Activated effector memory CD4-positive, alpha-beta T cell treated with Interleukin-2 at 50 U/mL for 16 hours (primary cell): ENCODE results near the gene ABCC3.

ENCODE experiments used
- DNase-seq: peaks from one replicate; pipeline ENCODE4 v3.0.0-alpha.2; 2020

ABCC3 gene, protein sequence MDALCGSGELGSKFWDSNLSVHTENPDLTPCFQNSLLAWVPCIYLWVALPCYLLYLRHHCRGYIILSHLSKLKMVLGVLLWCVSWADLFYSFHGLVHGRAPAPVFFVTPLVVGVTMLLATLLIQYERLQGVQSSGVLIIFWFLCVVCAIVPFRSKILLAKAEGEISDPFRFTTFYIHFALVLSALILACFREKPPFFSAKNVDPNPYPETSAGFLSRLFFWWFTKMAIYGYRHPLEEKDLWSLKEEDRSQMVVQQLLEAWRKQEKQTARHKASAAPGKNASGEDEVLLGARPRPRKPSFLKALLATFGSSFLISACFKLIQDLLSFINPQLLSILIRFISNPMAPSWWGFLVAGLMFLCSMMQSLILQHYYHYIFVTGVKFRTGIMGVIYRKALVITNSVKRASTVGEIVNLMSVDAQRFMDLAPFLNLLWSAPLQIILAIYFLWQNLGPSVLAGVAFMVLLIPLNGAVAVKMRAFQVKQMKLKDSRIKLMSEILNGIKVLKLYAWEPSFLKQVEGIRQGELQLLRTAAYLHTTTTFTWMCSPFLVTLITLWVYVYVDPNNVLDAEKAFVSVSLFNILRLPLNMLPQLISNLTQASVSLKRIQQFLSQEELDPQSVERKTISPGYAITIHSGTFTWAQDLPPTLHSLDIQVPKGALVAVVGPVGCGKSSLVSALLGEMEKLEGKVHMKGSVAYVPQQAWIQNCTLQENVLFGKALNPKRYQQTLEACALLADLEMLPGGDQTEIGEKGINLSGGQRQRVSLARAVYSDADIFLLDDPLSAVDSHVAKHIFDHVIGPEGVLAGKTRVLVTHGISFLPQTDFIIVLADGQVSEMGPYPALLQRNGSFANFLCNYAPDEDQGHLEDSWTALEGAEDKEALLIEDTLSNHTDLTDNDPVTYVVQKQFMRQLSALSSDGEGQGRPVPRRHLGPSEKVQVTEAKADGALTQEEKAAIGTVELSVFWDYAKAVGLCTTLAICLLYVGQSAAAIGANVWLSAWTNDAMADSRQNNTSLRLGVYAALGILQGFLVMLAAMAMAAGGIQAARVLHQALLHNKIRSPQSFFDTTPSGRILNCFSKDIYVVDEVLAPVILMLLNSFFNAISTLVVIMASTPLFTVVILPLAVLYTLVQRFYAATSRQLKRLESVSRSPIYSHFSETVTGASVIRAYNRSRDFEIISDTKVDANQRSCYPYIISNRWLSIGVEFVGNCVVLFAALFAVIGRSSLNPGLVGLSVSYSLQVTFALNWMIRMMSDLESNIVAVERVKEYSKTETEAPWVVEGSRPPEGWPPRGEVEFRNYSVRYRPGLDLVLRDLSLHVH (N-terminal part only)

DNA sequence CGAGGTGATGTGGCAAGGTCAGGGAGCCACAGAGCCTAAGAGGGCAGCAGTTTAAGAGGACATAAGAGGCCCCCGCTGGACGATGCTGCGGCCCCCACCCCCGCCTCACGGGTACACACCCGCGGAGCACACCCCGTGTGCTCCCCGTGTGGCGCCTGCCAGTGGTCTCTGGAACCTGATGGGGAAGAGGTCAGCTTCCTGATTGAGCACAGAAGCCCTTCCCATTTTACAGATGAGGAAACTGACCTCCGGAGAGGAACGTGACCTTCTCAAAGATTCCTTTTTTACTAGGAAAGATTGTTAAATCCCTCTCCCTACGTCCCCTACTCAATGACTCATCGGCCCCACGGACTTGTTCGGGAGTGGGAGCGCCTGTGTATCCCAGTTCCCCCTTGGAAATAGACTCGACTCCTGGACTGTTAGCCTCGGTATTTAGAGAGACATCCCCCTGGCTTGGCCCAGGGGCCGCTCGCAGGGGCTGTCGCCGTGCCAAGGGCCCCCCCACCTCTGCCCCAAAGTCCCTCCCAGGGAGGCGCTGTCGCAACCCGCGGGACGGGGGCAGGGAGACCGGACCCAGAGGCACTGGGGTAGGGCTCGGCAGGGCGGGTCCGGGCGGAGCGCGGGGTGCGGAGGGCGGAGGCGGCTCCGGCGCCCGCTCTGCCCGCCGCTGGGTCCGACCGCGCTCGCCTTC lies at the start of gene ABCC3:
ABCC3 (plus strand) TSS at position 658 of the 691 bp plus-strand sequence. CDS start 56 bp downstream, outside the sequence.
- no peak for DNase-seq

DNA sequence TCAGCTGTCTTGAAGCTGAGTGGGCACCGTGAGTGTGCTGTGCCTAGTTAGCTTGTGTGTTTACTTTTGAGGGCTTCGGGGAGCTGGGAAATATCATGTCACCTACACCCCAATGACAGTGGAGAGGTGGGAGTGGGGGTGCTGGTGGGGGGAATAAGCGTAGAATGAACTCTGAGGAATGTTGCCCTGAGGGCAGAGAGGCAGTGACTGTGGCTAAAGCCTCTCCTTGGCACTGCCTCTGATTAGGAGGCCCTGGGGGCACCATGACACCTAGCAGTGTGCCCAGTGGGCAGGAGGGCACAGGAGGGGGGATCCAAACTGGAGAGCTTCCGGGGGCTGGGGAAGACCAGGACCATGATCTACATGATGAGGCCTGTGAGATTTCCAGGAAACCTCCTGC lies 49.3 kb upstream of the ABCC3 start:
- DNase-seq, result no peak

DNA sequence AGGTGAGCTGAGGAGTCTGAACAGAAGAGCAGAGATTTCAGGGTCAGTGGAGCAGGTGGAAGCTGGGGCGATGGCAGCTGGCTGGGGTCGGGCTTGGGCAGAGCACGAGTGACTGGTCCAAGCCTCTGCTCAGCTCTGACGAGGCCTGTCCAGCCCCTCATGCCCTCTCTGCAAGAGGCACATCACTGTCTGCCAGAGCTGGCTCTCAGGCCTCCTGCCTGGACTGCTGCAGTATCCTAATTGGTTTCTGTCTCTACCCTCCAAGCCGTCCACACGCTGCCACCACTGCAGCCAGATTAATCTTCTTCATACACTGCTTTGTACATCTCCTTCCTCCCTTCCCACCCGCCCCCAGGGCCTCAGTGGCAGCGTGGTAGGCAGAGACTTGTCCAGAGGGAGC lies 48.8 kb upstream of the ABCC3 start:
- DNase-seq, result no peak

DNA sequence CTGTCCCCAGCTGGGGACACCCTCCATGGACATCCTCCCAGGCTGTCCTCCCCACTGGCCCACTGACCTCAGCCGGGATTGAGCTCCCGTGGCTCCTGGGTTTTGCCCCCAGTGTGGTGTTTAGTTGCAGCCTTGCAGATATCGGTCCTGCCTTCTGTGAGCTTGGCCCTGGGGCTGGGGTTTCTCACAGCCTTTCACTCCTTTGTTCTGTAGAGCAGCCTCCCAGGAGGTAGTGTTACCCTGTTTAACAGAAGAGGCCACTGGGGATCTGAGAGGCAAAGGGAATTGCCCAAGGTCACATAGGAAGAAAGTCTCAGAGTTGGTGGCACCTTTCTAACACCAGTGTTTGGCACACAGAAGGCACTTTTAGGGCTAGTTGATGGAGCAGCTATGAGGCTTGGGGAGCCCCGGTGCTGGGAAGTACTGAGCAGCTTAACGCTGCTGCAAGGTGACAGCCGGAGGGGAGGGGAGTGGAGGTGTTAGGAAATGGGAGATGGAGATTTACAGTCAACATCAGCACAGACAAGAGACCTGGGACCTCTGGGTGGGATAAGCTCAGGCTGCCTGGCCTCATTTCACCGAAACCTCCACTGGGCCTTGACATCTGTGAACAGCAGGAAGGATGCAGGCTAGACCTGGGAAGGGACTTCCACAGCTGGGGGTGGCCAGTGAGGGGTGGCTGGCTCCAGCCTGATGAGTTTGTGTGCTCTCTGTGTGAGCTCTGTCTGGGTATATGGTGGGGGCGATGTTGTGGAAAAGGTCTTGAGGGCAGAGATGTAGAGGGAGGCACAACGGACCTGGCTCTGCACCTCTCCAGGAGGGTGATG lies 48.0 kb upstream of the ABCC3 start:
- DNase-seq, result no peak

DNA sequence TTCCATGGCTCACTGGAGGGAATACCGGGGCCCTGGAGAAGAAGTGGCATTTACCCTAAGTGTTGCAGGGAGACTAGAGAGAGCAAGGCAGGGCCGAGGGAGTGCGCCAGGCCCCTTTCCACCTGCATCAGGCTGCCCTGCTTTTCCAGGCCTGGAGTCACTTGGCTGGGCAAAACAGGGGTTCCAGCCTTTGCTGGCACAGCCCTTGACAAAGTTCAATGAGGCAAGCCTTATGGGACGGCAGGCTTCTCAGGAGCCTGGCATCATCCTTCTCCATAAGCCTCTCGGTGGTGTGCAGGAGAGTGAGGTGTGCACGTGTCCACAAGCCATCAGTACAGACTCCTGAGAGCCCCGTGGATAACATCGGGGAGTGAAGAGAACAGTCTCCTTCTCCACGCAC lies 47.1 kb upstream of the ABCC3 start:
- no peak for DNase-seq

DNA sequence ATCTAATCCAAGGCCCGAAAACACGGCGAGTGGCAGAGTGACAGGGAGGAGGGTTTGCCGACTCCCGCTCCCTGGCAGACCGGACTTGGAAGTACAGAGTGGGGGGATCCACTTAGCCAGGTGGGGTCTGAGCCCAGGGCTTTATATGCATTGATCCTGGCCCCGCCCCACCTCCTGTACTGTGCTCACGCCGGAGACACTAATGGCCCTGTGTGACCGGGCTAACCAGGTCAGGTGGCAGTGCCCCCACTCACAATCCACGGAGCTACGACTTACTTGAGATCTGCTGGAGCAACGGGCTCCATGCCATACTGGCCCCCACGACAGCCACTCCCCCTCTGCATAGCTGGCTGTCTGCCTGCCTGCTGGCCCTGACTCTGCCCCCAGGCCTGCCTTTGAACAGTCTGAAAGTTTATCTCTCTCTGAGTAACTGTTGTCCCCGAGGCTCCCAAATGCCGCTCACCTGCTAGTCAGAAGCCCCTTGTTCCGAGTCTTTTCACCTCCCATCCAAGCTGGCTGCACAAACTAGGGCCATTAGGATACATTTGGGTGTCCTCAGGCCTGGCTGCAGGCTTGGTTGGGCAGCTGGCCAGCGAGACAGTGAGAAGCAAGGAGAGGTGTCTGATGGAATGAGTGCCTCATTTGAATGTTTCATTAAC lies 46.2 kb upstream of the ABCC3 start:
- DNase-seq, result no peak

DNA sequence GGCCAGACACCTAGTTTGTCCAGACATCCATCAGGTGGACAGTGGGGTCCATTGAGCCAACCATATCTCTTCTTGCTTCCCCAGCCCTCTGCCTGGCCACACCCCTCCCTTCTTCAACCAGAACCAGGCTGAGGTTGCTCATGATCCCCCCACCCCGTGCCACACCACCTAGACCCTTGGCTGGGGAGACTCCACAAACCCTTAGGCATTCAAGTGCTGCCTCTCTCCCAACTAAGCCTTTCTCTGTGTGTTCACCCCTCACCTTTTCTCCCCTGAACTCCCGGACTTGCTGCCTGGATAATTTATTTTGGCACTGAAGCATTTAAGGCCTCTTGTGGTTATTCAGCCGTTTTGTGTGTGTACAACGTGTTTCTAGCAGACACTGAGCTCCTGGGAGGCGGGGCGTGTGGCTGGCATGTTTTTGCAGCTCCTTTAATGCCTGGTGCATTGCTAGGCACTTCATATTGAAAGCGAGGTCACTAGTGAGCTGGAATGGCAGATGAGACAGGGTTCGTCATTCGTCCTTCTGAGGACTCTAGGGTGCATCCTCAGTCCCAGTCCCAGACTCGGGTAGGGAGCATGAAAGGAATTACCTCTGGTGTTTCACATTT lies 45.5 kb upstream of the ABCC3 start:
- no peak for DNase-seq

DNA sequence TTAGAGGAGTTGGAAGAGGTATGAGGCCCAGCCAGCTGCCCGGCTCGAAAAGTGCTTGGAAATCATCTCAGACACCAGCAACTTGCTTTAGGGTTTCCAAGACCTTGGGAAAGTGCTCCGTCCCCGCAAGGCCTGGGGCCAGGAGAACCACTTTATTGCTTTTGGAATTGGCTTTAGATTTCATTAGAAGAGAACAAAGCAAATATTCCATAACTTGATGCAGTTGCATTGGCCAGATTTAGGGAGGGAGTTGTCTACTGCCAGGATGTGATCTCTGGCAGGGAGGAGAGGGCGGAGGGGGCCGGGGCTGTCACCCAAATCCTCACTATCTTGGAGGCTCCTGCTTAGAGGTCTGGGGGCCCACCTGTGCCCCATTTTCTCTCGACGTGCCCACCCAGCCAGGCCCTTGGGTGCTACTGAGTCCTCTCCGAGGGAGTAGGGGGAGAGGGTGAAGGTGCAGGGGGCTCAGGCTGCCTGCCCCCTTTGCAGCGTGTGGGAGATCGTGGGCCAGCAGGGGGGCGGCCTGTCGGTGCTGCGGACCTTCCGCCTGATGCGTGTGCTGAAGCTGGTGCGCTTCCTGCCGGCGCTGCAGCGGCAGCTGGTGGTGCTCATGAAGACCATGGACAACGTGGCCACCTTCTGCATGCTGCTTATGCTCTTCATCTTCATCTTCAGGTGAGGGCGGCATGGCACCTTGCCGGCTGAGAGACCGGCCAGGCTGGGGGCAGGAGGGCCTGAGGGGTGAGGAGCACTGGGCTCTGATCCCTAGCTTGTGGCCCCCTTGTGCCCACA lies 43.5 kb upstream of the ABCC3 start:
- no peak for DNase-seq

DNA sequence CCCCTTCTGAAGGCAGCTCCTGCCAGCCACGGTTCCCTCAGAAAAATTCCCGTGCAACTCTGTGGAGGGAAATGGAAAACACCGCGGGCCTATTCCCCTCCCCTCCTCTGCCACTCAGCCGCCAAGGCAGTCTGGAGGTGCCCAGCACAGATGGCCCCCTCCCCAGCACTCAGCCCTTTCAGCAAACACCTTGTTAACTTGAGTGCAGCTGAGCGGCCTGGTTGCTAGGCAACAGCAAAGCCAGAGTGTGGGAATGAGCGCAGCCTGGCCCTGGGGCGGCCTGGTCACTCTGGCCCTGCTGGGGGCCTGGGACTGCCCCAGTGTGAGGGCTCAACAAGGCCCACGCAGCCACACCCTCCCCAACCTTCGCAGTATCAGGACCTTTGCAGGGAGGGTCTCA lies 41.4 kb upstream of the ABCC3 start:
- DNase-seq, result no peak

DNA sequence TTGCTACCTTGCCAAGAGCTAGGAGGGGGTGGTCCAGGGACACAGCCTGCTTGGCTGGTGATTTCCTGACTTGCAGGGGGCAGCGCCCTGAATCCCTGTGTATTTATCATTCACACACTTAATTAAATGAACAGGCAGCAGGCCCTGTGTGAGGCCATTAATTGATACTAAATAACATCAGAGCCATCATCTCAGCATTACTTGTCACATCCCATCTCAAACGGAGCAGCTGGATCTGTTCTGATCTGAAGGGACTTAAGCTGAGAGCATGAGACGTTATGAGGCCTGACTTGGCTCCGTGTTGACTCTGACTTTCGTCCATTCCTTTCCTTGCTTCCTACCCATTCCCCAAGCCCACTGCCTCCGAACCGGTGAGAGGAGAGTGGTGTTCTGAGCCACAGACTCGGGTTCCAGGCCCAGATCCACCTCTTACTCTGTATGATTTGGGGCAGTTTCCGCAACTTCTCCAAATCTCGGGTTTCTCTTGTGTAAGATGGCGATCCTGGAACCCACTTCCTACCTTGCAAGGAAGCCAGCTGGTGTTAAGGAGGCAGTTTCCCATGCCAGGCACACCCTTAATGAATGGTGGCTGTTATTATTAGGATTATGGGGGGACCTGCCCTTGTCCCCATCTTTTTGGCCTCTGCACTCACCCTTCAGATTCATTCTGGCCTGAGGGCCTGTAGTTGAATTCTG lies 40.4 kb upstream of the ABCC3 start:
- no peak for DNase-seq

DNA sequence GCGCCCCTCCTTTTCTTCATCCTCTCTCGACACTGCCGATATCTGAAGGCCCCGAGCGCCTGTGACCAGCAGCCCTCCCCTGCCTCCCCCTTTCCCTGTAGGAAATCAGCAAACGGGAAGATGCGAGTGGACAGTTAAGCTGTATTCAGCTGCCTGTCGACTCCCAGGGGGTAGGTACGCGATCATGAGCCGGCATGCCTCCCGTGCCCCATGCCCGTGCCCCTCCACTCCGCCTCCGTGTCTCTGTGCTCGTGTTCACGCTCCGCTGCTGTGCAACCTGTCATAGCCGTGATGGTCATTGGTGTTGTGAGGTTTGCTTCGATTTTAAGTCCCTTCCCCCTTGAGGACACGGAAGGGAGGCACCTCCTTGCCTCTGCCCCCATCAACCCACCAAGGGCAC lies 39.8 kb upstream of the ABCC3 start:
- no peak for DNase-seq

DNA sequence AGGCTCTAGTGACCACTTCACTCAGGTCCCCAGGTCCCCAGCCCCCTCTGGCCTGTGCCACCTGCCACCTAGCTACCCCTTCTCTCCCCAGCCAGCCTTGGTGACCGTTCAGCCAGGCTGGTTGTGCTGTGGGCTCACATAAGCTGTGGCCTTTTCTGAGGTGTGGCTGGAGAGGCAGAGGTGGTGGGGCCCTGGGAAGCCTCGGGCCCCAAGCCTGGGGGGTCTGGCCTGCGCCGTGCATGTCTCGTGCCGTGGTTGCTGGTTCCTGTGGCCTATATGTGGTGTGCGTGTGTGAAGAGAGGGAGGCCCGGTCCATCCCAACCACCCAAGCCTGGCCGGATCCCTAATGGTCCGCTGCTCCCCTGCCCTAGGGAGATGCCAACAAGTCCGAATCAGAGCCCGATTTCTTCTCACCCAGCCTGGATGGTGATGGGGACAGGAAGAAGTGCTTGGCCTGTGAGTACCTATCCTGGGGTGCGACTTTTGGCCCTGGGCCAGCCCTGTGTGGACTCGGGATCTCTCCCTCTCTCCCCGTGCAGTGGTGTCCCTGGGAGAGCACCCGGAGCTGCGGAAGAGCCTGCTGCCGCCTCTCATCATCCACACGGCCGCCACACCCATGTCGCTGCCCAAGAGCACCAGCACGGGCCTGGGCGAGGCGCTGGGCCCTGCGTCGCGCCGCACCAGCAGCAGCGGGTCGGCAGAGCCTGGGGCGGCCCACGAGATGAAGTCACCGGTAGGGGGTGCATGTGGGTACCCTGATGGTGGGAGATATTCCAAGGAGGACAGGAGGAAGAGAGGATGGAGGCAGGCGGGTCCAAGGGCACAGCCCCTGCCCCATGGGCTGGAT lies 38.3 kb upstream of the ABCC3 start:
- no peak for DNase-seq

DNA sequence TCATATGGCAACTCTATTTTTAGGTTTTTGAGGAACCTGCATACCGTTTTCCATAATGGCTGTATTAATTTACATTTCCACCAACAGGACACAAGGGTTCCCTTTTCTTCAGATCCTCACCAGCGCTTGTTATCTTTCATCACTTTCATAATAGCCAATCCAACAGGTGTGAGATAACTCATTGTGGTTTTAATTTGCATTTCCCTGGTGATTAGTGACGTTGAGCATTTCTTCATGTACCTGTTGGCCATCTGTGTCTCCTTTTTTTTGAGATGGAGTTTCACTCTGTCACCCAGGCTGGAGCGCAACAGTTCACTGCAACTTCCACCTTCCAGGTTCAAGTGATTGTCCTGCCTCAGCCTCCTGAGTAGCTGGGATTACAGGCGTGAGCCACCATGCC lies 36.2 kb upstream of the ABCC3 start:
- no peak for DNase-seq

DNA sequence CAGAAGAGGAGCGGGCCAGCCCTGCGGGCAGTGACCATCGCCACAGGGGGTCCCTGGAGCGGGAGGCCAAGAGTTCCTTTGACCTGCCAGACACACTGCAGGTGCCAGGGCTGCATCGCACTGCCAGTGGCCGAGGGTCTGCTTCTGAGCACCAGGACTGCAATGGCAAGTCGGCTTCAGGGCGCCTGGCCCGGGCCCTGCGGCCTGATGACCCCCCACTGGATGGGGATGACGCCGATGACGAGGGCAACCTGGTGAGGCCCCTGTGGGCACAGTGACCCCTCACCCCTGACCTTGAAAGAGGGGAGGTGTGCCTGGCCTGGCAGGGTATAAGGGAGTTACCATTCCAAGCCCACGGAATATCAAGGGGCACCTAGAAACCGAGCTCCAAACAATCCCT lies 35.1 kb upstream of the ABCC3 start:
- DNase-seq, result no peak

DNA sequence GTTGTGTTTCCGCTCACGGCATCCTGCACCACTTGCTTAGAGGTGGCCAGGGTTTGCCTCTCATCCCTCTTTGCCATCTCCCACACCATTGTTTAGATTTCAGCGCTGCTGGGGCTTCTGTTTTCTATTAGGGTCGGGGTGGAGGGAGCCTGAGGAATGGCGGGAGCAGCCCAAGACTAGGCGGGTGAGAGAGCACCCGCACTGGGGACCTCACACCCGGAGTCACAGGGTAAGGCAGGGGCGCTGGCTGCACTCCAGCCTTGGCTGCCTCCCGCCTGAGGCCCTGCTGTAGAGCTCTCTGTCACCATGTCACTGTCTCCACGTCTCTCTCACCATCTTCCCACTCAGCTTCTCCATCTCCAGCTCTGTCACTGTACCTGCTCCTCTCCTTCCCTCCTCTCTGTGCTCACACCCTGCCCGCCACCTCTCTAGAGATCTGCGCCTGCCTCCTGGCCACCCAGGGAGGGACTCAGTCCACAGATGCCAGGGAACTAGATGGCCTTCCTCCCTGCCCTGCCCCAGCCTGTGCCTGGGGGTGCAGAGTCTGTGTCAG lies 32.8 kb upstream of the ABCC3 start:
- DNase-seq, result no peak

DNA sequence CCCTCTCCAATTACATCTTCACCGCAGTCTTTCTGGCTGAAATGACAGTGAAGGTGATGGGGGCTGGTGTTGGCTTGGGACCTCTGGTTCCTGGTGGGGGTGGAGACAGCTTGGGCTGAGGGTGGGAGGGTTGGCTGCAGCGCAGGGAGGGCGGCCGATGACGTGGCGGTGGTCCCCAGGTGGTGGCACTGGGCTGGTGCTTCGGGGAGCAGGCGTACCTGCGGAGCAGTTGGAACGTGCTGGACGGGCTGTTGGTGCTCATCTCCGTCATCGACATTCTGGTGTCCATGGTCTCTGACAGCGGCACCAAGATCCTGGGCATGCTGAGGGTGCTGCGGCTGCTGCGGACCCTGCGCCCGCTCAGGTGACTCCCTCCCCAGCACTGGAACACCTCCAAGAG lies 31.8 kb upstream of the ABCC3 start:
- DNase-seq, result no peak

DNA sequence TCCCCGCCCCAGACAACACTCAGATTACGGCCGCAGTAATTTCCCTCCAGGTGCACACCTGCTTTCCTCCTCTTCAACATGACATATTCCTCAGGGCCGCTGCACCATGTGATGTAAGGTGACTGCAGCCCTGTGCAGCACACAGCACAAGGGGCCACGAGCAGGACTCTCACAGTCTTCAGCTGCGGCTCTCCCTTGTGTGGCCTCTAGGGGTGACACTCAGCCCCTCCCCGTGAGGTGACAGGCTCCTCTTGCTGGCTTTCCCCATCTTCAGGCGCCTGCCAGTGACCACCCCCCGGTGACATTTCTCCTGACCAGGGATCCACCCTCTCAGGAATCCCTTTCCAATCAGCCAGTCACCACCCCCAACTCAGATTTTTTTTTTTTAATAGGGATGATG lies 31.3 kb upstream of the ABCC3 start:
- DNase-seq, result no peak

DNA sequence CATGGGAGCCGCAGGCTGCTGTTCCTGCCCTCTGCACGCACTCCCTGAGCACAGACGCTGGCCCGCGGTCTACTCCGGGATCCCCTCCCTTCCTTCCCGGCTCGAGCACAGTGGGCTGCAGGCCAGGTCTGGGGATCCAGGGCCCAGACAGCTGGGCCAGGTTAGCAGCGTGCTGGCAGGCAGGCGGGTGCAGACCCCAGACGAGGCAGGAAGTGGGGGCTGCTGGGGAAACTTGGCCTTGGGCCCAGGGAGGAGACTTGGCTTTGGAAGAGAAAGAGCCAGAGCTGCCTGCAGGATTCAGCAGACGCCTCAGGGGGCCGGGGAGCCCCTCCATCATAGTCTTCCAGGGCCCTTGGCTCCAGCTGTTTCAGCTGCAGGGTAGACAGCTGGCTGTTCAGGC lies 30.2 kb upstream of the ABCC3 start:
- no peak for DNase-seq
